Measurements from ENCODE around the gene NUBPL.

The NUBPL gene

GRCh38 chr14:31768355-31768754 lies 207.2 kb downstream of the NUBPL start:
- no peak for TF ChIP-seq CTCF (IDR thresholded peaks at IDR 0.05)
- no peak for DNase-seq
- H3K36me3 Mint-ChIP-seq (ENCODE audit: low read depth) = no peaks in the 10 kb centered on the region
- no peaks in the 10 kb centered on the region for H3K4me1 Mint-ChIP-seq
- no peak overlapping the region for H3K4me3 Mint-ChIP-seq
- no peaks in the 10 kb centered on the region for H3K9me3 Mint-ChIP-seq
- peaks cover 4% of the 10 kb centered on the region for H3K27me3 Mint-ChIP-seq (ENCODE audit: low read depth, poor library complexity)
- no peak overlapping the region for H3K27ac Mint-ChIP-seq

GRCh38 chr14:31770271-31770670 lies 209.1 kb downstream of the NUBPL start:
- DNase-seq = no peak

GRCh38 chr14:31774567-31774966 lies 213.4 kb downstream of the NUBPL start:
- Mint-ChIP-seq H3K4me1 (no peaks in the 10 kb centered on the region), H3K9me3 (peaks cover 10% of the 10 kb centered on the region), H3K4me3 (no peak overlapping the region), H3K27me3 (ENCODE audit: low read depth, poor library complexity) (peaks cover 4% of the 10 kb centered on the region), H3K27ac (no peak overlapping the region), H3K36me3 (ENCODE audit: low read depth) (peaks cover 11% of the 10 kb centered on the region)
- TF ChIP-seq CTCF (IDR thresholded peaks at IDR 0.05) = no peak
- no peak for DNase-seq

More at GRCh38 chr14:31770271-31770670, 209.1 kb downstream of the NUBPL start:
- H3K36me3 Mint-ChIP-seq (ENCODE audit: low read depth) = no peaks in the 10 kb centered on the region
- peaks cover 4% of the 10 kb centered on the region for H3K27me3 Mint-ChIP-seq (ENCODE audit: low read depth, poor library complexity)
- no peak overlapping the region for H3K4me3 Mint-ChIP-seq
- no peaks in the 10 kb centered on the region for H3K4me1 Mint-ChIP-seq
- no peak overlapping the region for H3K27ac Mint-ChIP-seq
- no peak for TF ChIP-seq CTCF (IDR thresholded peaks at IDR 0.05)
- H3K9me3 Mint-ChIP-seq = no peaks in the 10 kb centered on the region

- Mint-ChIP-seq H3K27me3 (ENCODE audit: low read depth, poor library complexity) (no peaks in the 10 kb centered on the region), H3K27ac (no peak overlapping the region), H3K4me1 (no peaks in the 10 kb centered on the region), H3K36me3 (ENCODE audit: low read depth) (peaks cover 24% of the 10 kb centered on the region), H3K9me3 (peaks cover 33% of the 10 kb centered on the region), H3K4me3 (no peak overlapping the region)
- no peak for TF ChIP-seq CTCF (IDR thresholded peaks at IDR 0.05)
- no peak for DNase-seq
Observed at GRCh38 chr14:31777312-31777711, 216.1 kb downstream of the NUBPL start.

- no peak for DNase-seq
- Mint-ChIP-seq H3K27me3 (ENCODE audit: low read depth, poor library complexity) (no peaks in the 10 kb centered on the region), H3K4me3 (no peak overlapping the region), H3K36me3 (ENCODE audit: low read depth) (peaks cover 27% of the 10 kb centered on the region), H3K9me3 (peaks cover 46% of the 10 kb centered on the region), H3K4me1 (no peaks in the 10 kb centered on the region), H3K27ac (no peak overlapping the region)
- no peak for TF ChIP-seq CTCF (IDR thresholded peaks at IDR 0.05)
Observed at GRCh38 chr14:31781578-31781977, 220.4 kb downstream of the NUBPL start.

- Mint-ChIP-seq H3K4me1 (no peaks in the 10 kb centered on the region), H3K9me3 (peaks cover 35% of the 10 kb centered on the region), H3K36me3 (ENCODE audit: low read depth) (peaks cover 36% of the 10 kb centered on the region), H3K27ac (no peak overlapping the region), H3K4me3 (no peak overlapping the region), H3K27me3 (ENCODE audit: low read depth, poor library complexity) (peaks cover 4% of the 10 kb centered on the region)
- no peak for DNase-seq
- TF ChIP-seq CTCF (IDR thresholded peaks at IDR 0.05) = no peak
Observed at GRCh38 chr14:31785574-31785973, 224.4 kb downstream of the NUBPL start.
